Mesothelial cell of epicardium (in vitro differentiated cells): Measurements from ENCODE around the gene PIAS2. TPM values are rescaled to one million over a fixed set of nuclear protein-coding genes. Genes with fewer than 3 reads are reported as not detected.
"Not testable (repeated sequence)": the region's sequence is repeated elsewhere in the genome, so short reads cannot be mapped to it uniquely, and the experiment has no call there.

Source experiments
- DNase-seq, 2 experiments: peaks; one replicate each; pipeline ENCODE4 v3.0.0; 2021; ENCODE audit warnings: low spot score in 2 of 2; ENCODE audit not compliant: unreplicated experiment in 2 of 2
- H3K27ac Mint-ChIP-seq: 2 replicates; pipeline ENCODE4 v1.8.0; 2021; ENCODE audit warnings: mixed read lengths
- H3K27me3 Mint-ChIP-seq: 2 replicates; pipeline ENCODE4 v1.8.0; 2021; ENCODE audit warnings: low read depth, mixed read lengths
- H3K36me3 Mint-ChIP-seq: 2 replicates; pipeline ENCODE4 v1.8.0; 2021; ENCODE audit warnings: mixed read lengths
- H3K4me1 Mint-ChIP-seq: 2 replicates; pipeline ENCODE4 v1.8.0; 2021; ENCODE audit warnings: mixed read lengths
- H3K4me3 Mint-ChIP-seq: 2 replicates; pipeline ENCODE4 v1.8.0; 2021; ENCODE audit warnings: mild to moderate bottlenecking, moderate library complexity, mixed read lengths
- H3K9me3 Mint-ChIP-seq: 2 replicates; pipeline ENCODE4 v1.8.0; 2021; ENCODE audit warnings: mixed read lengths
- total RNA-seq: library from RNA; stranded (reverse); gene quantifications from 3 replicates; pipeline ENCODE4 v1.2.1, GENCODE V29; 2021
- TF ChIP-seq, protein P1 (sequence below): fragments of 200-600 bp; sonication (generic); IDR thresholded peaks from one replicate; pipeline ENCODE4 v1.5.0; 2021; ENCODE audit warnings: antibody characterized with exemption; ENCODE audit not compliant: unreplicated experiment

PIAS2 gene
- total RNA-seq, 1 donor from 2014 or later, result 55.7 TPM

DNA sequence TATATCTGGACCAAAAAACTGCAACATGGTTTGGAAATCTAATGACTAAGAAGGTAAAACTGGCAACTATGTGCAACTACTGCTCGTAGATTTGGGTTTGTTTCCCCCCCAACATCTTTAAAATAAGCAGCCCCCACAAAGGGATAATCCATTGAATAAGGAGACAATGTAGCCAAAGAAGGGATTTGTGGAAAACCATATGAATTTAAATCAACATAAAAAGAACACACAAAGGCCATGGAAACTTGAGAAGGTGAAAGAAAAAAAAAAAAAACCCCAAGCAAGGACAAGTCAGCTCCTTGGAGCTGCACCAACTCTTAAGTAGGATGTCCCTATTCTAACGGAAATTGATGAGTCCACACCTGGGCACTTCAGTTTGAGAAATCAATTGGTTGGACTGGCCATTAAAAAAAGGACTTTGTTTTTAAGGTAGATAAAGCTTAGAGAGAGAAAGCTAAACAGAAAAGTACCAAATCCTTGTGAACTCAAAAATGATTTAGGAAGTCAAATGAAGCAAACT lies 106.8 kb downstream of the PIAS2 start:
- Mint-ChIP-seq H3K9me3 (no peaks in the 10 kb centered on the region), H3K4me3 (no peak overlapping the region), H3K36me3 (peaks cover 4% of the 10 kb centered on the region), H3K4me1 (peaks cover 6% of the 10 kb centered on the region), H3K27me3 (no peaks in the 10 kb centered on the region), H3K27ac (no peak overlapping the region)
- DNase-seq, result no peak
- TF ChIP-seq, protein P1, sequence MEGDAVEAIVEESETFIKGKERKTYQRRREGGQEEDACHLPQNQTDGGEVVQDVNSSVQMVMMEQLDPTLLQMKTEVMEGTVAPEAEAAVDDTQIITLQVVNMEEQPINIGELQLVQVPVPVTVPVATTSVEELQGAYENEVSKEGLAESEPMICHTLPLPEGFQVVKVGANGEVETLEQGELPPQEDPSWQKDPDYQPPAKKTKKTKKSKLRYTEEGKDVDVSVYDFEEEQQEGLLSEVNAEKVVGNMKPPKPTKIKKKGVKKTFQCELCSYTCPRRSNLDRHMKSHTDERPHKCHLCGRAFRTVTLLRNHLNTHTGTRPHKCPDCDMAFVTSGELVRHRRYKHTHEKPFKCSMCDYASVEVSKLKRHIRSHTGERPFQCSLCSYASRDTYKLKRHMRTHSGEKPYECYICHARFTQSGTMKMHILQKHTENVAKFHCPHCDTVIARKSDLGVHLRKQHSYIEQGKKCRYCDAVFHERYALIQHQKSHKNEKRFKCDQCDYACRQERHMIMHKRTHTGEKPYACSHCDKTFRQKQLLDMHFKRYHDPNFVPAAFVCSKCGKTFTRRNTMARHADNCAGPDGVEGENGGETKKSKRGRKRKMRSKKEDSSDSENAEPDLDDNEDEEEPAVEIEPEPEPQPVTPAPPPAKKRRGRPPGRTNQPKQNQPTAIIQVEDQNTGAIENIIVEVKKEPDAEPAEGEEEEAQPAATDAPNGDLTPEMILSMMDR, result no peak

- H3K9me3 Mint-ChIP-seq, result no peaks in the 10 kb centered on the region
Measured at GRCh38 chr18:46809145-46809544, 108.2 kb downstream of the PIAS2 start.

DNA sequence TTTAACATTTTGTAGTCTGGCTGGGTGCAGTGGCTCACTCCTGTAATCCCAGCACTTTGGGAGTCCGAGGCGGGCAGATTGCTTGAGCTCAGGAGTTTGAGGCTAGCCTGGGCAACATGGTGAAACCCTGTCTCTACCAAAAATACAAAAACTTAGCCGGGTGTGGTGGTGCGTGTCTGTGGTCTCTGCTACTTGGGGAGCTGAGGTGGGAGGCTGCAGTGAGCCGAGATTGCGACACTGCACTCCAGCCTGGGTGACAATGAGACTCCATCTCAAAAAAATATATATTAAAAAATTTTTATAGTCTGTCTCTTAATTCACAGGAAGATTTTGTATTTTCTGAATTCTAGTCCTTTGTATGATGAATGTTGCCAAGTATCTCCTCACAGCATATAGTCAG lies 121.4 kb downstream of the PIAS2 start:
- not testable (repeated sequence) for H3K27me3 Mint-ChIP-seq

More at GRCh38 chr18:46809145-46809544, 108.2 kb downstream of the PIAS2 start:
- Mint-ChIP-seq H3K27me3 (no peaks in the 10 kb centered on the region), H3K4me1 (peaks cover 6% of the 10 kb centered on the region), H3K27ac (no peak overlapping the region), H3K4me3 (no peak overlapping the region), H3K36me3 (peaks cover 4% of the 10 kb centered on the region)
- DNase-seq, result no peak
- TF ChIP-seq, protein P1, result no peak

GRCh38 chr18:46794607-46795006 lies 122.7 kb downstream of the PIAS2 start:
- TF ChIP-seq, protein P1, result no peak
- no peaks in the 10 kb centered on the region for H3K4me1 Mint-ChIP-seq
- peaks cover 2% of the 10 kb centered on the region for H3K36me3 Mint-ChIP-seq
- no peak overlapping the region for H3K4me3 Mint-ChIP-seq
- no peak overlapping the region for H3K27ac Mint-ChIP-seq
- H3K9me3 Mint-ChIP-seq, result no peaks in the 10 kb centered on the region
- H3K27me3 Mint-ChIP-seq, result peaks cover 2% of the 10 kb centered on the region
- DNase-seq, result no peak

More for the DNA sequence above, 121.4 kb downstream of the PIAS2 start:
- H3K4me1 Mint-ChIP-seq, H3K9me3 Mint-ChIP-seq, DNase-seq, H3K36me3 Mint-ChIP-seq, H3K4me3 Mint-ChIP-seq, H3K27ac Mint-ChIP-seq: not testable (repeated sequence)

DNA sequence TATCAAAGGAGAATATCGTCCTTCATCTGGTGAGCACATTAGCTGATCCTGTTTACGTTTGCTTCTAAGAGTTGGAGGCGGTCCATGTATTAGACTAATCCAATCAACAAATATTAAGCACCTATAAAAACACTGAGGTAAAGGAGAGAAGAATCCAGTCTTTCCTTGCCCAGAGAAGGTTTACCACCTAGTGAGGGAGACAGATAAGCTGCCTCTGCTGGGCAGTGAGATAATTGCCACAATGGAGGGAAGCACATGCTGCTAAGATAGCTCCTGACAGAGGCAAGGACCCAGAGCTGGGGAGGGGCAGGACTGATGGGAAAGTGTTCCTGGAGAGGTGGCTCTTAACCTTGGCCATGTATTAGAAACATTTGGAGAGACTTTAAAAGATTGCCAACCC lies 123.7 kb downstream of the PIAS2 start:
- no peak for DNase-seq
- peaks cover 2% of the 10 kb centered on the region for H3K36me3 Mint-ChIP-seq
- no peak overlapping the region for H3K27ac Mint-ChIP-seq
- no peaks in the 10 kb centered on the region for H3K9me3 Mint-ChIP-seq
- no peaks in the 10 kb centered on the region for H3K4me1 Mint-ChIP-seq
- TF ChIP-seq, protein P1, result no peak
- H3K4me3 Mint-ChIP-seq, result no peak overlapping the region
- H3K27me3 Mint-ChIP-seq, result peaks cover 2% of the 10 kb centered on the region

DNA sequence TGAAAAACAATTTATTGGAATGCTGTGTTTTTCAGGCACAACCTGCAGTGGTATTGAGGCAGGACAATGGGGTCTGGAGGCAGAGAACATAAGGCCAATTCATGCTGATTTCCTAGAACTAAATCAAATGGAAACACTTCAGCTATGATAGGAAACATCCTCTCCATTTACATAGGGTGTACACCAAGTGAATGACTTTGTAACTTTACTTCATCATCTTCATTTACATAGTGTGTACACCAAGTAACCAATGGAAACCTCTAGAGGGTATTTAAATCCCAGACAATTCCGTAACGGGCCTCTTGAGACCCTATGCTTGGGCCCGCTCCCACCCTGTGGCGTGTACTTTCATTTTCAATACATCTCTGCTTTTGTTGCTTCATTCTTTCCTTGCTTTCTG lies 128.2 kb downstream of the PIAS2 start:
- no peak for DNase-seq
- Mint-ChIP-seq H3K36me3 (peaks cover 1% of the 10 kb centered on the region), H3K27me3 (no peaks in the 10 kb centered on the region), H3K27ac (no peak overlapping the region), H3K4me1 (no peaks in the 10 kb centered on the region), H3K4me3 (no peak overlapping the region), H3K9me3 (peaks cover 20% of the 10 kb centered on the region)
- TF ChIP-seq, protein P1, result no peak
